IPS-NIHi11 (cell line): Measurements from ENCODE around the gene PER3.
A peak's percentile ranks its signal among the peaks of the same experiment; 100 is the strongest.
"Not testable (repeated sequence)": the region's sequence is repeated elsewhere in the genome, so short reads cannot be mapped to it uniquely, and the experiment has no call there.

Experiments
- DNase-seq: peaks from one replicate; pipeline ENCODE4 v3.0.0; 2012; ENCODE audit warnings: mixed read lengths, low spot score

The PER3 gene

GRCh38 chr1:7778133-7778628 is 5.9 kb upstream of the PER3 start:
- DNase-seq: no peak

DNA sequence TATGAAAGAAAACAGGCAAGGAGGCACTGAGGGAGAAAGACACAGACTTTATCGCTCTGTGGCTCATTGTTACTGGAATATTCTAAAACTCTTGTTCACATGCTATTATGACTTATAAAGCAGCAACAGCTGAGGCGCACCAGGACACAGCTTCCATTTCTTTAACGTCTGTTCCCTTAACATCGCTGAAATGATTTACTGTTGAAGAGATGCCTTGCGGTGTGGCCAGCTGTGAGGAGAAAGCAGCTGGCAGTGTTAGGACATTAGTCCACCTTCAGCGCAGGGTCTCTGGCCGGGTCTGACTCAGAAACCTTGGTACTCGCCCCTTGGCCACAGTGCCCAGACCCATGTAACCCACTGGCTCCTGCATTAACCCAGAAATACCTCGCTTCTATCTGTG is 3.1 kb upstream of the PER3 start:
- no peak for DNase-seq

GRCh38 chr1:7781501-7781900 is 2.6 kb upstream of the PER3 start:
- DNase-seq: no peak

DNA sequence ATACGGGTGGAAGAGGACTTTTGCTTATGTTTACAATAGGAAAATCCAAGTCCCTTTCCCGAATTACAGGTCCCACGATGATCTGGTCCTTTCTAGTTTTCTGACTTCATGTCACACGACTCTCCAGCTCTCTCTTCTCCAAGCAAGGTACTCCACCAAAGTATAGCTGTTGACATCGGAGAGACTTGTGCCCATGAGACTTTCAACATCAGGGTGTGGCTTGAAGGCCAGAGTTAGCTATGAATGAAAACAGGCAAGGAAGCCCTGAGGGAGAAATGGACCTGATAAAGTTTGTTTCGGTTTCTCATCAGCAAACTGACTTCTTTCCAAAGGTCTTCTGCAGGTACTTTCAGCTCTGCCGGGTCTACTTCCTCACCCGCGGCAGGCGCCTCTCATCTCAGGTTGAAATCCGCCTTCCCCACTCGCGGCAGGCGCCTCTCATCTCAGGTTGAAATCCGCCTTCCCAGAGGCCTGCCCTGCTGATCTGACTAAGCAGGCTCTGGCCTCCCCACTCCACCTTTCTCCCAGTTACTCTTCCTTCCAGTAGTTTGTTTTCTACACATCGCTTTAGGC is 2.1 kb upstream of the PER3 start:
- no peak for DNase-seq

GRCh38 chr1:7783178-7783711 is 846 bp upstream of the PER3 start:
- DNase-seq: peak; percentile 90

- DNase-seq: no peak
Measured at GRCh38 chr1:7784492-7785071, 491 bp downstream of the PER3 start.

- no peak for DNase-seq
Measured at GRCh38 chr1:7785108-7785507, 1.0 kb downstream of the PER3 start.

DNA sequence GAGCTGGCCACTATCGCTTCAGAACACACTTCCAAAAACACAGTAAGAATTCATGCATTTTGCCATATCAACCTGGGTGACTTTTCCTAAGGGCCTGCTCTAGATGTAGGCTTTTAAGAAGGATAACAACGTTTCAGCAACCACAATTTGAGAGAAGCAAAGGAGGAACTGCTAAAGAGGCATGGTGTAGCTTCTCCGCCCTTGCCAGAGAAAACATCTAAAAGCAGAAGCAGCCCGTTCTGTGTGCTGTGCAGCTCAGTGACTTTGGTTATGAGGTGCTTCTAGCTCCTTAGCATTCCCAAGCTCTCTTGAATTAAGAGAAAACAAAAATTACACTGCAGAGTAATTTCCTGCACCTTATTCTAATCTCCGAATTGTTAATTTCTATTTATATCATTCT is 2.7 kb downstream of the PER3 start:
- DNase-seq: no peak

DNA sequence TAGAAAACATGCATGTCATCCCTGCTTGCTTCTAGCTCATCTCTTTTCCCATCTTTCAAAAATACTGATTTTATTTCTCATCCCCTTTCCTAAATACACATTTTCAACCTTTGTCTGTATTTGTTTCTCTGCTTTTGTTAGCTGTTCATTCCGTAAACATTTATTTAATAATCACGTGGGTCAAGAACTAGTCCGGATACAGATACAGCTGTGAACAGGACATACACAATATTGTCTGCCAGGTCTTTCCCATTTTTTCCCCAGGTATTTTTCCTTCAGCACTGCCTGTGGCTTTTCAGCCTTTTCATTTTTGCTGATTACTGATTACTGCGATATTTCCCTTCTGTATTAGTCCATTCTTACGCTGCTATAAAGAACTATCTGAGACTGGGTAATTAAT is 5.7 kb downstream of the PER3 start:
- DNase-seq: no peak

- not testable (repeated sequence) for DNase-seq
Measured at GRCh38 chr1:7791027-7791426, 6.9 kb downstream of the PER3 start.

DNA sequence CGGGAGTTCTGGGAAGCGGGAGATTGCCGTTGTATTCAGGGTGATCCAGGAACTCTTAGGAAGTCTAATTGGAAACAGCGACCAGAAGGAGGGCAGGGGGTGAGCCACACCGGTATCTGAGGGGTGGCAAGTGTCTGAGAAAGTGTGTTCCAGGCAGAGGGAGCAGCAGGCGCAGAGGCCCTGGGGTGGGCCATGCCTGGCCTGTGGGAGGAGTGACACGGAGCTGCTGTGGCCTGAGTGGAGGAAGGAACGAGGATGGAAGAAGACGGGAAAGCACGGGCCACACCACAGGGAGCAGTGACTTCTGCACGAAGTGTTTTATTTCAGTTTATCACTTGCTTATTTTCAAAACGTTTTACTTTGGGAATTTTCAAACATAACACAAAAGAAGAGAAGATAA is 11.3 kb downstream of the PER3 start:
- no peak for DNase-seq

DNA sequence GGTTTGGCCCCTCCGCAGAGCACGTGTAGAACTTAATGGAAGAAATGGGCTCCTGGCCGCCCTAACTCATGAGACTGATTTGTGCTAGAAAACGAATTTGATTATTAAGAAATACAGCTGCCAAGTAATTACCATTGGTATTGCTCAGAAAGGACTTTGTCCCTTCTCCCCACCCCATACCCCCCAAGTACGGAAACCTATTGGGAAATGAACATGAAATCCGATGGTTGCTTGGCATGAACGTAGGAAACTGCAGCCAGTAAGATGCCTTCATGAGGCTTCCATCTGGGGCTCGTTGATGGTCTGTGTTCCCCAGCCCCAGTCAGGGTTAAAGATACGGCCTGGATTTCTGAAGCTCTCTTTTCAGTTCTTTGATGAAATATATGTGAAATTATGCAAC is 21.4 kb downstream of the PER3 start:
- DNase-seq: no peak

DNA sequence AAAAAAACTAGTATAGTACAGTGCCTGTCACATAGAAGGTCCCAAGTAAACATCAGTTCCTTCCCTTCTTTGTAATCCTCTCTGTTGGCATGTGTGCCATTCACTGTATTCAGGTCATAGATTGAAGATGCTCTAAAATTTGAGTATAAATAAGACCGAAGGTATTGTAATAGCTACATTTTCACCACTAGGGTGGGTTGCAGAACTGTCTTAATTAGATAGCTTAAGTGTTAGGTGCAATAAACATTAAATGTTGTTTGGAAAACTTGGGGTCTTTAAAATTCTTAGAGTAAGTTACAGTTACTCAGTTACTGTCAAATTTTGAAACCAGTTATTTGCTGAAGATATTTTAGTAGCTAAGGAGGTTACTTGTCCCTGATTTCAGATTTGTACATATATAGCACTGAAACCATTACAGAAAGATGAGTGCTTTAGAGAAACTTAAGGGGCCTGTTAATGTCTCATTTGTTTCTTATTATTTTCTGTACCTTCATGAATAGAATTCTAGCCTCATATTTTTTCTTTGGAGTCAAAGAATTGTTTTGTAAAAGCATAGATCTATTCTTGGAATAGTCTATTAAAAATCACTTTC is 24.3 kb downstream of the PER3 start:
- DNase-seq: peak; percentile 25

DNA sequence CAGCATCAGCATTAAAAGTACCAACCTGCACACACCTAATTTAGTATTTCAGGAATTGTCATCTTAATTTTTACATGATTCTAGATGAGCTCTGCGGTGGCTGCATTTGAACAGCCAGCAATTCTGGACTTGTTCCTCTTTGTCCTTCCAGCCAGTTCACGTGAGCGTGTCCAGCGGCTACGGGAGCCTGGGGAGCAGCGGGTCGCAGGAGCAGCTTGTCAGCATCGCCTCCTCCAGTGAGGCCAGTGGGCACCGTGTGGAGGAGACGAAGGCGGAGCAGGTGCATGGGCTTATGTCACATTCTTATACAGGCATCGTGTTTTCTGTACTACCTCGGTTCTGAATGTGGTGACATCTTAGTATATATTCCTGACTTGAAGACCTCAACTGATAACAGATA is 25.7 kb downstream of the PER3 start:
- no peak for DNase-seq

DNA sequence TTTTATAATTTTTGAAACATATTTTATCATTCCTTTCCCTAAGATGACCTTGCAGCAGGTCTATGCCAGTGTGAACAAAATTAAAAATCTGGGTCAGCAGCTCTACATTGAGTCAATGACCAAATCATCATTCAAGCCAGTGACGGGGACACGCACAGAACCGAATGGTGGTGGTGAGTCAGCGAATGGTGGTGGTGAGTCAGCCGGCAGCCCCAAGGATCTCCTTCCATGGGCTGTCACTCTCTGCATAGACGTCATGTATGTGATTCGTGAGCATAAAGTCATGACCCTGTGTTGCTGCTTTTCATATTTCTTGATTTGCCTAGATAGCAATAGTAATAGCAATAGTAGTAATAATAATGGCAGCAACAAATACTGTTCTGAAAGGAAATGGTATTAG is 26.3 kb downstream of the PER3 start:
- DNase-seq: no peak

DNA sequence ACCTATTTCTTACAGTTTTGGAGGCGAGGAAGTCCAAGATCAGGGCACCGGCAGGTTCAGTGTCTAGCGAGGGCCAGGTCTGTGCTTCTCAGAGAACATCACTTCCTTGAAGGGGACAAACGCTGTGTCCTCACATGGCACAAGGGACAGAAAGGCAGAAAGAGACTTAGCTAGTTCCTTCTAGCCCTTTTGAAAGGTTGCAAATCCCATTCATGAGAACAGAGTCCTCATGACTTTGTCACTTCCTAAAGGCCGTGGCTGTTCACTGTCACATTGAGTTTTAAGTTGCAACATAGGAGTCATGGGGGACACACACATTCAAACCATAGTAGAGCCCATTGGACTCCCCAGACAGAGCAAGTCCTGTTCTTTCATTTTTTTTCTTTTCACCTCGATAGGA is 27.4 kb downstream of the PER3 start:
- DNase-seq: no peak

GRCh38 chr1:7813677-7814373 is 29.7 kb downstream of the PER3 start:
- no peak for DNase-seq

DNA sequence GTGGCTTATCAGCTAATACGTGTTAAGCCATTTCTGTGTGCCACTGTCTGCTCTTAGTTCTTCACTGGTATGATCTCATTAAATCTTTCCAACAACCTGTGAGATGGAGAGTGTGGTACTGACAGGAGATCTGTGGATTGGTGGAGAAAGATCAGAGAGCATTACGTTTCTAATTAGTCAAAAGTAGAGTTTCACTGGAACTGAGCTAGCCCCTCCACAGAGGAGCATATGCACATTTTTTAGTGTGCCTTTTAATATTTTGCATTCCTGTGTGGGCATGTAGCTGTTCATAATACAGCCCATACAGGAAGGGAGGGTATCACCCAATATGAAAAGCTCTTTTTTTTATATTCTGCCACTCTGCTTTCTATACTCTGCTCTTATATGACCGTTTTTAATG is 37.2 kb downstream of the PER3 start:
- DNase-seq: no peak

- DNase-seq: no peak
Measured at GRCh38 chr1:7824701-7825100, 40.6 kb downstream of the PER3 start.

- no peak for DNase-seq
Measured at GRCh38 chr1:7826363-7826762, 42.3 kb downstream of the PER3 start.

DNA sequence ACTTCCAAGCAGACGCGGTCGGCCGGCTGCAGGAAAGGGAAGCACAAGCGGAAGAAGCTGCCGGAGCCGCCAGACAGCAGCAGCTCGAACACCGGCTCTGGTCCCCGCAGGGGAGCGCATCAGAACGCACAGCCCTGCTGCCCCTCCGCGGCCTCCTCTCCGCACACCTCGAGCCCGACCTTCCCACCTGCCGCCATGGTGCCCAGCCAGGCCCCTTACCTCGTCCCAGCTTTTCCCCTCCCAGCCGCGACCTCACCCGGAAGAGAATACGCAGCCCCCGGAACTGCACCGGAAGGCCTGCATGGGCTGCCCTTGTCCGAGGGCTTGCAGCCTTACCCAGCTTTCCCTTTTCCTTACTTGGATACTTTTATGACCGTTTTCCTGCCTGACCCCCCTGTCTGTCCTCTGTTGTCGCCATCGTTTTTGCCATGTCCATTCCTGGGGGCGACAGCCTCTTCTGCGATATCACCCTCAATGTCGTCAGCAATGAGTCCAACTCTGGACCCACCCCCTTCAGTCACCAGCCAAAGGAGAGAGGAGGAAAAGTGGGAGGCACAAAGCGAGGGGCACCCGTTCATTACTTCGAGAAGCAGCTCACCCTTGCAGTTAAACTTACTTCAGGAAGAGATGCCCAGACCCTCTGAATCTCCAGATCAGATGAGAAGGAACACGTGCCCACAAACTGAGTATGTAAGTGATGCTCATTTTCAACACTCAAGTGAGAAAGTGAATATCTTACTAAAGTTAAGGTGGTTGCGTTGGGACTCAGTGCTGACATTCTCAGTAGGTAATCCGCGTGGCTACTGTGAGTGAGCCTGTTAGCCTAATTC is 43.2 kb downstream of the PER3 start:
- no peak for DNase-seq

DNA sequence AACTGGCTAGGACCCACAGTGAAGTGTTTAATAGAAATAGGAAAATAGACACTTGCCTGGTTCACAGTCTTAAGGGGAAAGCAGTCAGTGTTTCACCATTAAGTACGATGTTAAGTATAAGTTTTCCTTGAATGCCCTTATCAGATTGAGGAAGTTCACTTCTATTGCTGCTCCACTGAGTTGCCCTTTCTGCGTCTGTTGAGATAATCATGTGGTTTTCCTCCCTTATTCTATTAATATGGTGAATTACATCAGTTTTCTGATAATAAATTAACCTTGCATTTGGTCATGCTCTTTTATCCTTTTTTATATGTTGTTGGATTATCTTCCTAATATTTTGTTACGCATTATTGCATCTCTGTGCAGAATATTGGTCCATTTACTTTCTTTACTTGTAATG is 47.4 kb downstream of the PER3 start:
- DNase-seq: no peak
